HG02884 (cell line): ENCODE measurements around the gene CLDN6.

Source experiments
- ATAC-seq: cut with Tn5 transposase; IDR thresholded peaks from one replicate; pipeline ENCODE4 v1.9.1; 2021; ENCODE audit warnings: mild to moderate bottlenecking, moderate library complexity; ENCODE audit not compliant: unreplicated experiment

The CLDN6 gene

DNA sequence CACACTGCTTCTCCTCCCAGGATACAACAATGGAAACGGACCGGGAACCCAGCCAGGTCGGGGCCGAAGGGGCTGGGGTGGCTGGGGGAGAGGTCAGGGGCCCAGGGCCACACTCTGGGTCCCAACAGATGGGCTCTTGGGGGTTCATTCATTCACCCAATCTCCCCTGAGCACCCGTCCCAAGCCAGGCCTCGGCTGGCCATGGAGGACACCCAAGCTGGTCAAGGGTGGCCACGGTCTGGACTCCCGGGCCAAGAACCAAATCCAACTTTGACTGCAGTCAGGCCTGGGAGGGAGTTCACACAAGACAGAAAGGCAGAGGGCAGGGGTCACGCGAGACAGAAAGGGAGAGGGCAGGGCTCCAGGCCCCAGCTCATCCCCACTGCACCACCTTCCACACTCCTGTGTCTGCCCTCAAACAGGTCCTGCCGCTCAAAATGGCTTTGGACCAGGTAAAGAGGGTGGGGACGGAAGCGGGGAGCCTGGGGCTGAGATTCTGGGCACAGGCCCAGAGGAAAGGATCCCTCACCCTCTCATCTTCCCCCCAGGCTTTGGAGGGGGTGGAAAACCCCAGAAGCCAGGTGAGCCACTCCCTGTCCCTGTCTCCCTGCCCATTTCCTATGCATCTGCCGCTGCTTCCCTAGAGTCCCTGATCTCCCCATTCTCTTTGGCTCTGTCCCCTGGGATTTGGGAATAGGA lies 25.5 kb downstream of the CLDN6 start:
- no peak for ATAC-seq

DNA sequence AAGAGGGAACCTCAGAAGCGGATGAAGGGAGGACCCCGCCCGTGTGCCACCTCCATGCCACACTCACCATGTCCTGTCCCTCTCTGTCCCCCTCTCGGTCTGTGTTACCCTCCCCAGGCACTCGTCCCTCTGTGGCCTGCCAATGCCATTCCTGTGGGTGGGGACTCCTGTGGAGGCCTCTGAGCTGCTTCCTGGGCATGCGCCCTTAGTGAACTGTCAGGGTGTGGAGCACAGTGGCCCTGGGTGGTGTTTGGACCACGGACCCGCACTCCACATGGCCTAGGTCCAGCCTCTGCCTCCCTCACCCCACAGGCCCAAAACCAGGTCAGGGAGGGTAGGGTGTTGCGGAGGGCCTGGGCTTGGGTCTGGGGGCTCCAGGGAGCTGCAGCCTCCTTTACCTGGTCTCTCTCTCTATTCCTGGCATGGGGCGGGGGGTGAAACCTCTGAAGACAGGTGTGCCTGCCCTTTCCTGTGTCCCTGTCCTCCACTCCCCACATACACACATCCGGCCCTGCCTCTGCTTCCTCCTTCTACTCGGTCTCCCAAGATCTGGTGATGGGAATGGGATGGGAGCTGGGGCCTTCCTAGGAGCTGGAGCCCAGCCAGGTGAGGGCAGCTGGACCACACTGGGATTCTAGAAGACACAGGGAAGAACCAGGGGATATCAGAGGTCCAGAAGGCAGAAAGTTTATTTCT lies 26.3 kb downstream of the CLDN6 start:
- no peak for ATAC-seq

DNA sequence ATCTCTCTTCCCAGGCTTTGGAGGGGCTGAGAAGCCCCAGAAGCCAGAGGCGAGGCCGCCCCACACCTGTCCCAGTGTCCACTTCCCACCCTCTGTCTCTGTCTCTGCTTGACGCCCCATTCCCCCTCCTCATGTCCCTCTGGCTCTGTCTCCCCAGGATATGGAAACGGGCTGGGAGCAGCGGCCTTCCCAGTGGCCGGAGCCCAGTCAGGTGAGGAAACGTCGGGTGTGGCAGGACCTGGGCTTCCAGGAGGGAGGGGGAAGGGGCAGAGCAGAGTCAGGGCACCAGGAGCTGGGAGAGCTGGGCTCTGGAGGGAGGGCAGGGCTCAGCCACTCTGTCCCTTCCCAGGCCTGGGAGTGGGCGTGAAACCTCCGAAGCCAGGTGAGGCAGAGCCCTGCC lies 27.1 kb downstream of the CLDN6 start:
- ATAC-seq, result no peak

DNA sequence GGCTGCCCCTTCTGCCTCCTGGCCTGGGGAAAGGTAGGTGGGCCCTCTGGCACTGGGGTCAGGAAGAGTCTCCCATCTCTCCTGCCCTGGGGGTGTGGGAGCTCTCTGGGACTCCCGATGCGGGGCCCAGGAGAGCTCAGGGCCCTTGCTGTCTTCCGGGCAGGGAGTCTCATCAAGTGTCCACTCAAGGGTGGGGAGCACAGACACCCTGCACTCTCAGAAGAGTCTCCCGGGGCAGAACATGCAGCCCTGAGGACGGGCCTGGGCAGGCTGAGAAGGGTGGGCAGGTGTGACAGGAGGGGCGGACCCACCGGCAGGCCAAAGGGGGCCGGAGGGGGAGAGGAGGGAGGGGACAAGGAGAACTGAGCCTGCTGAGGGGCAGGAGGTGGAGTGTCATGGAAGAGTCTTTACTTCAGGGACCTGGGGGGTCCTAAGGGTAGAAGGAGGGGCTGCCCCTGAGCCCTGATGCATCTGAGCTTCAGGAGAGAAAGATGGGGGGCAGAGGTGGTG lies 29.3 kb downstream of the CLDN6 start:
- ATAC-seq, result no peak

- ATAC-seq, result no peak
Observed at GRCh38 chr16:2987833-2988232, 30.1 kb downstream of the CLDN6 start.

DNA sequence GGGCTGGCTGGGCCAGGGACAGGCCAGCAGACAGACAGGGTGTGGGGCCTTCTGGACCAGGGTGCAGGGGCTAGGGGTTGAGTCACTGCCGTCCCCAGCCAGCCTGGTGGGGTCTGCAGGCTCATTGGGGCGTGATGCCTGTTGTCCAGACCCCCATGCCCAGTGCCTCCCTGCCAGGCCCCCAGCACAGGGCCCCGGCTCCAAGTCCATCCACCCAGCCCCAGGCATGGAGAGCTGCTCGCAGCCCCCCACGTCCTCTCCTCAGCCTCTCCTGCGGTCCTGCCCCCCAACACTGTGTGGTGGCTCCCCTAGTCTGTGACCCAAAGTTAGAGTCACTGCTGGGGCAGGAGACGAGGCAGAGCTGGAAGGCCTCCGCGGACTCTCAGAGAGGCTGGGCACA lies 30.7 kb downstream of the CLDN6 start:
- ATAC-seq, result no peak

- no peak for ATAC-seq
Observed at GRCh38 chr16:2986623-2987188, 31.3 kb downstream of the CLDN6 start.

GRCh38 chr16:2985893-2986355 lies 32.1 kb downstream of the CLDN6 start:
- ATAC-seq, result no peak

DNA sequence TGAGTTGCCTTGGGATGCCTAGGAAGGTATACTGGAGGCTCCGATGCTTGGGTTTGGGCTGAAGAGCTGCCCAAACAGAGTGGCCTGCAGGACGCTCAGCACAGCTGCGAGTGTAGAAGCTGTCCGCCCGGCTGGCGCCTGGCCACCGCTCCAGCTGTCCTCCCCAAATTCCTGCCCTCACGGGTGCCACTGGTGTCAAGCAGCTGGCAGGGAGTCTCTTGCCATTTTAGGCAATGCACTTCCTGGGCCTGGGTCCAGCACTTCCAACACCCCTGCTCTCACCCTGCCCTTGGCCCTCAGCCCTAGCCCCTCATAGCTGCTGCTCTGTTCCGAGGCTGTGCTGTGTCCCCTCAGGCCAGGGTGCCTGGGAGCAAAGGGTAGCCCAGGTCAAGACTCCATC lies 32.5 kb downstream of the CLDN6 start:
- ATAC-seq, result no peak

DNA sequence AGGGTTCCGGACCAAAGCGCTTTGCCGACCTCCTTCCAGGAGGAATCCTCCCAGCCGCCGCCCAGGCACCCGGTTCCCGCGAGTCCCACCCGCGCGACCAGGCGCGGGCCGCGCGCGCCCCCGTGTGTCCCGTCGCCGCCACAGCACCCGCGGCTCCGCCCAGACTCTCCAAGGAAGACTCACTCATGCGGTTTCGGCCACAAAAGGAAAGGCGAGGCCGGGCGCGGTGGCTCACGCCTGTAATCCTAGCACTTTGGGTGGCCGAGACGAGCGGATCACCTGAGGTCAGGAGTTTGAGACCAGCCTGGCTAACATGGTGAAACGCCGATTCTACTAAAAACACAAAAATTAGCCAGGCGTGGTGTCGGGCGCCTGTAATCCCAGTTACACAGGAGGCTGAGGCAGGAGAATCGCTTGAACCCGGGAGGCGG lies 34.3 kb downstream of the CLDN6 start:
- ATAC-seq, result no peak

GRCh38 chr16:2982402-2982801 lies 35.6 kb downstream of the CLDN6 start:
- ATAC-seq, result no peak

- ATAC-seq, result no peak
Observed at GRCh38 chr16:2981899-2982250, 36.1 kb downstream of the CLDN6 start.

DNA sequence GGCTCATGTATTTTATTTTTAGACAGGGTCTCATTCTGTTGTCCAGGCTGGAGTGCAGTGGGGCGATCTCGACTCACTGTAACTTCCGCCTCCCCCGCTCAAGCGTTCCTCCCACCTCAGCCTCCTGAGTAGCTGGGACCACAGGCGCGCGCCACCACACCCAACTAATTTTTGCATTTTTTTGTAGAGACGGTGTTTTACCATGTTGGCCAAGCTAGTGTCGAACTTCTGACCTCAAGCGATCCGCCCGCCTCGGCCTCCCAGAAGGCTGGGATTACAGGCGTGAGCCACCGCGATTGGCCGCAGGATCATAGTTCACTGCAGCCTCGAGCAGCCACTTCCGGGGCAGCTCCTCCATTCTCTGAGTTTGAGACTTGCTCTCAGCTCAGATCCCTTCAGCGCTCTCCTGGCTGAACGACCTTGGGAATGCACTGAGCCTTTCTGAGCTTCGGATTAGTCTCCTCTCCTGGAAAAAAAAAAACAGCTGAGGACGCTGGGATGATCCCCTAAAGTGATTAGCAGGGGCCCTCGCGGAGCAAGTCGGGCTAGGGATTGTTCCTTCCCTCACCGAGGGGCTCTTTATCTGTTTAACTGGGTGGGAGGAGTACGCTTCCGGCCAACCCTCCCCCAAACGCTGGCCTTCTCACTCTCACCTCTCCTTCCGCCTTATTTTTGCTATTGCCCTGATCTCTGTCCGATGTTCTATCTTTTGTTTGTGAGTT lies 36.6 kb downstream of the CLDN6 start:
- no peak for ATAC-seq

GRCh38 chr16:2980227-2981176 lies 37.5 kb downstream of the CLDN6 start, which contains the start of gene PKMYT1:
TSS of gene PKMYT1 (minus strand) at chr16:2980446. CDS start at chr16:2979657, 789 bp downstream.
- ATAC-seq, result peak; percentile 51

DNA sequence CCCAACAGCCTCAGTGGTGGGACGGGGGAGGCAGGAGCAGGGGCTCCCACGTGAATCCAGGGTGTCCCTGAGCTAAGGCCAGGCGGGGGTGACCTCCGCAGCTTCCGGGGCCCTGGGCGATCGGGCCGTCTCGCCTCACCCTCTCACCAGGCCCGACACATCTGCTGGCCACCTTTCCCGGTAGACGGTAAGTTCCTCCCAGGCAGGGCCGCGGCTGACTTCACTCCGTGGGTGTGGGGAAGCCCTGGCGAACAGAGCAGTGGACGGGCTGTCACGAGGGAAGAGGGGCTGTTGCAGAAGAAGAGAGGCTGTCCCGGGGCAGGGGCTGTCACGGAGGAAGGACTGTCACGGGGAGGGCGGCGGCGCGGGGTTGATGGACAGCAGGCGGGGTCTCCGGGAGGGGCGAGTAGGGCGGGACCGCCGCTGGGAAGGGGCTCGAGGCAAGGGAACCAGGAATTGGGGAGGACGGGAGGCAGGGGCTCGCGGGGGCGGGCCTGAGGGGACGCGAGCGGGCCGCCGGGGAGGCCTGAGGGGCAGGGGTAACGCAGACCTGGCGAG lies 38.2 kb downstream of the CLDN6 start:
- ATAC-seq, result no peak

GRCh38 chr16:2977440-2977839 lies 40.5 kb downstream of the CLDN6 start:
- ATAC-seq, result no peak

DNA sequence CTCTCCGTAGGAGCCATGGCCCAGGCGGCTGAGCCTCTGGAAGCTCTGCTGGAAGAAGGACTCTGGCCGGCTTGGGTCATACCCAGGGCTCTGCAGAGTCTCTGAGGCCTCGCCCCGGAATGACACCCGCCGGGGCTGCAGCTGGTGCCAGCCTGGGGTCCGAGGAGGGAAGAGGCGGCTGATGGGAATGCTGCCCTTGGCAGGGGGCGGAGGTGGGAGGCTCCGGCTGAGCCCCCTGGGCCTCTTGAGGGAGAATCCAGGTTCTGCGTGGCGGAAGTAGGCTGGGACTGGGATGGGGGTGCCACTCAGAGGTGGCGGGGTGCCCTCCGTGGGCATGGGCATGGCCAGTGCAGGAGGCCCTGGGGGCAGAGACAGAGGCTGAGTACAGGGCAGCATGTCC lies 41.3 kb downstream of the CLDN6 start:
- no peak for ATAC-seq

GRCh38 chr16:2976201-2976600 lies 41.8 kb downstream of the CLDN6 start:
- no peak for ATAC-seq

DNA sequence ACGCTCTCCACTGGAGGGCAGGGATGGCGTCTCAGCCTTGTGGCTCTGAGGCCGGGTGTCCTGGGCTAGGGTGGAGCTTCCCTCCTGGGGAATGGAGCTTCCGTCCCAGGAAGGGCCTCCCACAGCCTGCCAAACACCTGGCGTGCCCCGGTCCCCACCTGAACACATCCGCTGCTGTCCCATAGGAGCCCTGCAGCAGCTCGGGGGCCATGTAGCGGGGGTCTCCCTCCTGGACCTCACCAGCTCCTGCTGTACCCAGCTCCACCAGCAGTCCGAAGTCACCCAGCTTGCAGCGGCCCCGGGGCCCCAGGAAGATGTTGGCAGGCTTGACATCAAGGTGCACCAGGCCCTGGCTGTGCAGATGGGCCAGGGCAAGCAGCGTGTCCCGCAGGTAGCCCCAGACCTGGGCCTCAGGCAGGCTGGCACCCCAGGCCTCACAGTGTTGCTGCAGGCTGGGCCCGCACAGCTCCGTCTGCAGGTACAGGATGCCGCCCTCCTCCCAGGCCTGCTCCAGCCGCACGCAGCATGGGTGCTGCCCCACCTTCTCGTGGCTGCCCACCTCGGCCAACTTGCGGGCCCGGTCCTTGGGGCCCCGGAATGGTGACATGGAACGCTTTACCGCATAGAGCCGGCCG lies 42.7 kb downstream of the CLDN6 start:
- no peak for ATAC-seq
